NCI-H128 (cell line): Measurements from ENCODE around the gene PHYKPL.

Experiments used
- DNase-seq: peaks from one replicate; lab custom pipeline; 2025; ENCODE audit not compliant: unreplicated experiment; lab: John Stamatoyannopoulos, UW

Gene PHYKPL

GRCh38 chr5:178232124-178232919 lies at the start of gene PHYKPL:
PHYKPL (minus strand) TSS chr5:178232802; CDS start chr5:178232550, 252 bp downstream.
- no peak for DNase-seq

- no peak for DNase-seq
Measured at GRCh38 chr5:178282391-178282790, 49.8 kb upstream of the PHYKPL start.

- DNase-seq: no peak
Measured at GRCh38 chr5:178281331-178281730, 48.7 kb upstream of the PHYKPL start.

GRCh38 chr5:178280631-178281030 lies 48.0 kb upstream of the PHYKPL start:
- DNase-seq: no peak

GRCh38 chr5:178279723-178280438 lies 47.3 kb upstream of the PHYKPL start:
- no peak for DNase-seq

- no peak for DNase-seq
Measured at GRCh38 chr5:178279026-178279722, 46.6 kb upstream of the PHYKPL start.

- no peak for DNase-seq
Measured at GRCh38 chr5:178278358-178279023, 45.9 kb upstream of the PHYKPL start.

- DNase-seq: no peak
Measured at GRCh38 chr5:178277866-178278265, 45.3 kb upstream of the PHYKPL start.

- DNase-seq: no peak
Measured at GRCh38 chr5:178277346-178277745, 44.7 kb upstream of the PHYKPL start.

GRCh38 chr5:178274781-178275537 lies 42.4 kb upstream of the PHYKPL start:
- no peak for DNase-seq

GRCh38 chr5:178273665-178274541 lies 41.3 kb upstream of the PHYKPL start:
- no peak for DNase-seq

GRCh38 chr5:178273041-178273440 lies 40.4 kb upstream of the PHYKPL start:
- DNase-seq: no peak

- DNase-seq: no peak
Measured at GRCh38 chr5:178272591-178272990, 40.0 kb upstream of the PHYKPL start.

GRCh38 chr5:178271726-178272479 lies 39.3 kb upstream of the PHYKPL start:
- DNase-seq: no peak

GRCh38 chr5:178271231-178271630 lies 38.6 kb upstream of the PHYKPL start:
- DNase-seq: no peak

GRCh38 chr5:178269499-178269898 lies 36.9 kb upstream of the PHYKPL start:
- no peak for DNase-seq

- DNase-seq: no peak
Measured at GRCh38 chr5:178267876-178268275, 35.3 kb upstream of the PHYKPL start.

- no peak for DNase-seq
Measured at GRCh38 chr5:178267245-178267644, 34.6 kb upstream of the PHYKPL start.

- no peak for DNase-seq
Measured at GRCh38 chr5:178266581-178266980, 34.0 kb upstream of the PHYKPL start.
